Epithelial cell of proximal tubule (primary cell): Measurements from ENCODE around the gene STRN3. TPM values are rescaled to one million over a fixed set of nuclear protein-coding genes. Genes with fewer than 3 reads are reported as not detected.
"Not testable (repeated sequence)": the region's sequence is repeated elsewhere in the genome, so short reads cannot be mapped to it uniquely, and the experiment has no call there.

Experiments used
- DNase-seq: peaks from one replicate; pipeline ENCODE4 v3.0.0-alpha.2; 2011; ENCODE audit warnings: low read depth
- H3K4me3 ChIP-seq: 2 replicates; pipeline ENCODE4 v1.5.1; 2011; ENCODE audit warnings: low read depth, mild to moderate bottlenecking, low read length
- CTCF ChIP-seq: conservative IDR thresholded peaks from 2 replicates; pipeline ENCODE4 v1.5.1; 2012; ENCODE audit warnings: low read depth, mild to moderate bottlenecking, low read length
- total RNA-seq: library from RNA; depleted of rRNA; stranded (reverse); fragments of >200 nt; gene quantifications from 2 replicates; pipeline ENCODE4 v1.2.3, GENCODE V29; 2015

STRN3 gene
- total RNA-seq, 1 donor from 2014 or later = 26.0 TPM

GRCh38 chr14:30990770-30991169 lies 35.4 kb downstream of the STRN3 start:
- no peak overlapping the region for H3K4me3 ChIP-seq
- DNase-seq = no peak
- TF ChIP-seq CTCF = no peak

DNA sequence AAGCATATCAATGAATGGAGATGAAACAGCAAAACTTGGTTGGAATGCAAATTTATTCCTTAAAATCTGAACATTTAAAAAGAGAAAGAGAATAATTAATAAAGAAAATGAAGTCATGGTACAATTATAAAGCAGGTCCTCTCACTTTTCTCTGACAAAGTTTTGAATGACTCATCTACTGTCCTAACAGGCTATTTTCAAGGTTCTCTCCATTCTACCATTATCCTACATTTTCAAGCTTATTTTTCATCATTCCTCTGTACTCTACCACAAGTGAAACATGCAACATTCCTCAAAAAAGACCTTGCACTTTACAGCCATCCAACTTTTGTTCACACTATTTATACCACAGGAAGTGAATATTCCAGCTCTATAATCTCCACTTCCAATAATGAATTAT lies 37.7 kb downstream of the STRN3 start:
- TF ChIP-seq CTCF = no peak
- no peak for DNase-seq

DNA sequence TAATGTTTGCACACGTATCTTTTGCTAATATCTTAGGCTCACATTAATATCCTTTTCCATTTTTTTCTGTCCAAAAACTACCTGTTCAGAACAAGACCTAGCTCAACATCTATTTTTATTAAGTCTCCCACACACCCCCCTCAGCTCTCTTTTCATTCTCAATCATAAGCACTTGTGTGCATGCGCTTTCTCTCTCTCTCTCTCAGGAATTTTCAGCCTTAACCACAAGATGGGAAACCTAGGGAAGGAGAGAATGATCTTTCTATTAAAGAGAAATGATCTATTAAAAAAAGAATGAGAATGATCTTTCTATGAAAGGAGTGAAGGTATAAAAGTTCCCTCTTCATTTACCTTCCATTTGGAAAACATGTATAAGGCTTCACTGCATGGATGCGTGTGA lies 40.4 kb downstream of the STRN3 start:
- no peak overlapping the region for H3K4me3 ChIP-seq
- DNase-seq = no peak
- no peak for TF ChIP-seq CTCF

More for the DNA sequence above, 37.7 kb downstream of the STRN3 start:
- H3K4me3 ChIP-seq = no peak overlapping the region

DNA sequence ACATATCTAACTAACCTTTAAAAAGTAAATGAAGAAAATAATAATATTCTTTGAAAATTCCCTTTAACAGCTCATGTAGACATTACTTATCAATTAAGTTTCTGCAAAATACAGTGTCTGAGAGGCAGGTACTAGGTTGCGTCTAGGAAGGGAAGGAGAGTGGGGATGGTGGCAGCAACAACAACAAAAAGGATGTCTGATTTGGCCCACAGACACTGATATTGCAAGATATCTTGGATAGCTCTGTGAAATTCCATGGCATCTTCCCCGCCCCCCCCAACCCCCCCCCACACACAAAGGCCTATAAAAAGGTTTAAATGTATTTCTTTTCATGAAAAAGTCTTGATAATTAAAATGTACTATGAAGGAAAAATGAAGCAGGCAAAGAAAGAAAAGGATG lies 42.3 kb downstream of the STRN3 start:
- no peak overlapping the region for H3K4me3 ChIP-seq
- no peak for TF ChIP-seq CTCF
- DNase-seq = no peak

DNA sequence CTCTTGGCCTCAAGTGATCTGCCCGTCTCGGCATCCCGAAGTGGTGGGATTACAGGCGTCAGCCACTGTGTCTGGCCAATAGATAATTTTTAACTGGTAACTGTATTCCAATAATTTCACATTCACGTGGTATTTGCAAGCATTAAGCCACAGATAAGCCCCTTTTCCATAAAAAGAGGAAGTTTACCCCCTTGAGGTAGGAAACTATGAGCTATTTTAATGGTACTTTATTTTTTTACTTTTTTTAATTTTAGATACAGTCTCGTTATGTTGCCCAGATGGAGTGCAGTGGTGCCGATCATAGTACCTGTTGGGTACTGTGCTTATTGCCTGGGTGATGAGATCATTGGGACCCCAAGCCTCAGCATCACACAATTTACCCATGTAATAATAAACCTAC lies 43.6 kb downstream of the STRN3 start:
- H3K4me3 ChIP-seq = no peak overlapping the region
- no peak for TF ChIP-seq CTCF

GRCh38 chr14:30980980-30981379 lies 45.2 kb downstream of the STRN3 start:
- TF ChIP-seq CTCF = no peak
- DNase-seq = no peak
- H3K4me3 ChIP-seq = no peak overlapping the region

More for the DNA sequence above, 43.6 kb downstream of the STRN3 start:
- no peak for DNase-seq

- peak; percentile 67 for TF ChIP-seq CTCF
- not testable (repeated sequence) for H3K4me3 ChIP-seq, DNase-seq
Observed at GRCh38 chr14:30980106-30980704, 46.0 kb downstream of the STRN3 start.
